Frontal cortex (tissue), 4 donors: ENCODE data around the gene AGAP1. TPM values are rescaled to one million over a fixed set of nuclear protein-coding genes. Genes with fewer than 3 reads are reported as not detected.

Source experiments
- DNase-seq, 2 donors: peaks; one replicate each; pipeline ENCODE4 v3.0.0; 2012; ENCODE audit warnings: low spot score in 2 of 2
- FAIRE-seq: peaks from 2 replicates; lab custom pipeline; 2012; peaks lifted over from hg19 to GRCh38; lab: Jason Lieb, UNC
- total RNA-seq: library from RNA; depleted of rRNA; stranded (reverse); fragments of >200 nt; gene quantifications from one replicate; pipeline ENCODE4 v1.2.3, GENCODE V29; 2014
- donor health status: control.
- donor health status: control.
- donor health status: control.

AGAP1 gene
- 27.3 TPM for total RNA-seq

DNA sequence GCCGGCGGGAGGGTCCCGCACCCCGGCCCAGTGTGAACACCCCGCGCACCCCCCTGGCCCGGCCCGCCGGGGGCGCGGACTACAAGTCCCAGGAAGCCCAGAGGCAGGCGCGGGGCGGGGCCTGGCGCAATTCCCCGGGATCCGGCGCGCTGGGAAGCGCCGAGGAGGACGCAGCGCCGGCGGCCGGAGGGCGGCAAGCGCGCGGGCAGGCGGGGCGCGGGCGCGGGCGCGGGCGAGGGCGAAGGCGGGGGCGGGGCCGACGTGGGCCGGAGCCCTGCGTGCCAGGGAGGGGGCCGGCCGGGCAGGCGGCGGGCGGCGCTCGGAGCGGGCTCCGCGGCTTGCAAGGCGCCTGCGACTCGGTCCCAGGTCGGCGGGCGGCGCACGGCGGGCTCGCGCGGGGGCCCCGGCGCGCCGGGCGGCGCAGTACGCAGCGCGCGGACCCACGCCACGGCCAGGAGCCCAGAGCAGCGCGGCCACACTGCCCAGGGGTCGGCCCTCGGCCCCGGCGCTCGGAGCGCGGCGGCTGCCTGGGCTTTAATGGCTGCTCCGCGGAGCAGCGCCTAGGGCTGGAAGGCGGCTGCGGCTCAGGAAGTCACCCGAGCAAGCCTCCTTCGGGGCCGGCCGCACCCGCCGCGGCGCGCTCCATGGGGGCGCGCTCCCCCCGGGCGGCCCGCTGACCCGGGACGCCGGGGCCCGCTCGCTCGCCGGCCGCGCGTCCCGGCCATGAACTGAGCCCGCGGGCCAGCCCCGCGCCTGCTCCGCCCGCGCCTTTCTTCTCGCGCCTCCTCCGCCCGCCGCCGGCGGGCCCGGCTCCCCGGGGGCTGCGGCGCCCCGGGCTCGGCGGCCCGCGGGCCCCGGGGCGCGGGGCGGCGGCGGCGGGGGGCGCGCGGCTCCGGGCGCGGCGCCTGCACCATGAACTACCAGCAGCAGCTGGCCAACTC is at the start of gene AGAP1:
Gene AGAP1 (plus strand): TSS at position 269 of the 941 bp plus-strand sequence.
- FAIRE-seq = no peak
- peak; percentile 93 to 97 for DNase-seq

GRCh38 chr2:235444101-235444597 is 49.7 kb upstream of the AGAP1 start:
- FAIRE-seq = no peak
- no peak for DNase-seq

- FAIRE-seq = no peak
These were observed 48.7 kb upstream of the AGAP1 start for GRCh38 chr2:235445116-235445515.

DNA sequence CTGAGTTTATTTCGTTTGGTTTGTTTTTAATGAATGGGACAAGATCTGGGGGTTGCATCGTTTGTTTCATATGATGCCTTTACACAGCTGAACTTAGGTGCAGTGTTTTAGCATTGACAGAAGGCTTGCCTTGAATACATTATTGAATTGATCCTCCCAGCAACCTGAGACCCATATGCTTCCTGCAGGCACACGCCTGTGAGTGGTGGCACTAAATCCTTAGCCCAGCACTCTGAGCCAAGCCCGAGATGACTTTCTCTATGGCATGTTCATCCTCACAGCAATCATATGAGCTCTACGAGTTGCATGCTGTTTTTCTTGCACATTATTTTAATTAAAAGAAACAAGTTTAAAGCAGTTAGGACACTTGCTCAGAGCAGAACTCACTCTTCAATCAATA is 47.8 kb upstream of the AGAP1 start:
- FAIRE-seq = no peak
- DNase-seq = no peak

More at GRCh38 chr2:235445116-235445515, 48.7 kb upstream of the AGAP1 start:
- DNase-seq = no peak

DNA sequence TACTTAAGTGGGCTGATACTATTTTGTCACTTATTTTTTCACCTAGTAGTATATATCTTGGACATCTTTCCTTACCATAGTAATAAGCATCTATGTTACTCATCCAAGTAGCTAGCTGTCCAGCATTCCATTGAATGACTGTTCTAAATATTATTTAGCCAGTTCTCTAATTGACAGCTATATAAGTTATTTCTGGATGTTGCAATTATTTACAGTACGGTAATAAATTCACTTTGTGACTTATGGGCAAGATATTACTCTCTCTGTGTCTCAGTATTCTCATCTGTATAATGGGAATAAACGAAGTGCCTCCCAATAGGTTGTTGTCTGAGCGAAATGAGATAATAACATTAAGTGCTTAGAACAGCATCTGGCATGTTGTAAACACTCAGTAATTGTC is 46.6 kb upstream of the AGAP1 start:
- no peak for DNase-seq
- FAIRE-seq = no peak

DNA sequence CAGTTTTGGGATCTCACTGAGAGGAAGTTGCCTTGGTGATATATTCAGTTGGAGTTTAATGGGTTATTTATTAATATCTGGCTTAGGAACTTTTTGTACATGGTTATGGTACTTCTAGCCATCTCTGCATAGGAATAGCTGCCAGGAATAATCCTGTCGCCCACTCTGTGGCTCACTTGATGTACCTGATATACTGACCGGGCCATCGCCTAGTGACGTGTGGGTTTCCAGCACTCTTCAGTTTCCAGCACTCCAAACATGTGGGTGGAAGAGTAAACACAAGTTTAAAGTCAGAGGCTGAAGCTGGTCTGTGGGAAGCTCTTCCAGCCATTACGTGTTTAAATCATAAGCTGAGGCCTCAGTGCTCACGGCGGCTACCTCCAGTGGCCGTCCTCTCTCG is 44.3 kb upstream of the AGAP1 start:
- no peak for DNase-seq
- no peak for FAIRE-seq

GRCh38 chr2:235453605-235454151 is 40.2 kb upstream of the AGAP1 start:
- FAIRE-seq (no peak), DNase-seq (no peak)

- FAIRE-seq (no peak), DNase-seq (no peak)
These were observed 35.0 kb upstream of the AGAP1 start for GRCh38 chr2:235458839-235459273.

- FAIRE-seq = no peak
These were observed 33.2 kb upstream of the AGAP1 start for GRCh38 chr2:235460548-235461047.

GRCh38 chr2:235461763-235462414 is 32.0 kb upstream of the AGAP1 start:
- FAIRE-seq (no peak), DNase-seq (no peak)

More at GRCh38 chr2:235460548-235461047, 33.2 kb upstream of the AGAP1 start:
- DNase-seq = no peak

- DNase-seq (no peak), FAIRE-seq (no peak)
These were observed 31.4 kb upstream of the AGAP1 start for GRCh38 chr2:235462415-235462790.

GRCh38 chr2:235463893-235464292 is 29.9 kb upstream of the AGAP1 start:
- no peak for DNase-seq
- no peak for FAIRE-seq

DNA sequence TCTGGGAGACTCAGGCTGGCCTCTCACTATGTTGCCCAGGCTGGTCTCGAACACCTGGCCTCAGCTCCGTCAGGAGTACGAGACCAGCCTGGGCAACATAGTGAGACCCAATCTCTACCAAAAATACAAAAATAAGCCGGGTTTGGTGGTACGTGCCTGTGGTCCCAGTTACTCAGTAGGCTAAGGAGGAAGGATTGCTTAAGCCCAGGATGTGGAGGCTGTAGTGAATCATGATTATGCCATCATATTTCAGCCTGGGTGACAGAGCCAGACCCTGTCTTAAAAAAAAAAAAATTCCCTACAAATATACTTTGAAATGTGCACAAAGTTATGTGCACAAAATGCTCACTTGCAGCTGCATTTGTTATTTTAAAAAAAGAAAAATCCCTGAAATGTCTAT is 26.3 kb upstream of the AGAP1 start:
- no peak for FAIRE-seq
- DNase-seq = no peak

- no peak for FAIRE-seq
- peak; percentile 27 to 54 for DNase-seq
These were observed 24.7 kb upstream of the AGAP1 start for GRCh38 chr2:235468978-235469655.

DNA sequence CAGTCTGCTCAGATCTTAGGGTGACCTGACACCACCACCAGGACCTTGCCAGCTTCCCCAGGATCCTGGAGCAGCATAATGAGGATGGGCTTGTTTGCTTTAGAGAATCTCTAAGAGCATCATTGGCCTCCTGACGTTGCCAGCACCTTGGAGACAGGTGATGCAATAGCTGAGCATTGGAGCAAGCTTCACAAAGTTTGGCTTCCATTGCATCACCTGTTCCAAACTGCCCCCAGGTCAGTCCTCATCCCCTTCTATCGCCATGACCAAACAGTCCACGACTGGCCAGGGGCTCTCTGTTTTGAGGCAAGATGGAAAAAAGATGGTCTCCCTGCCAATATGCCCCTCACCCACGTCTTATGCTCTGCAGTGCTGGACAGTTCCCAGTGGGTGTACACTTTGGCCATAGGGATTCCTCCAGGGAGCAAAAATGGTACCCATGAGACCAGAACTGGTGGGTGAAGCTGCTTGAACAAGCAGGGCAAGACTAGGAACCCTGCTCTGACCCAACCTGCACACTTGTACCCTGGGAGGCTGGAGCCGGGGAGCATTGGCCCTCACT is 22.6 kb upstream of the AGAP1 start:
- DNase-seq (no peak), FAIRE-seq (no peak)

GRCh38 chr2:235472443-235472842 is 21.4 kb upstream of the AGAP1 start:
- DNase-seq (no peak), FAIRE-seq (no peak)

DNA sequence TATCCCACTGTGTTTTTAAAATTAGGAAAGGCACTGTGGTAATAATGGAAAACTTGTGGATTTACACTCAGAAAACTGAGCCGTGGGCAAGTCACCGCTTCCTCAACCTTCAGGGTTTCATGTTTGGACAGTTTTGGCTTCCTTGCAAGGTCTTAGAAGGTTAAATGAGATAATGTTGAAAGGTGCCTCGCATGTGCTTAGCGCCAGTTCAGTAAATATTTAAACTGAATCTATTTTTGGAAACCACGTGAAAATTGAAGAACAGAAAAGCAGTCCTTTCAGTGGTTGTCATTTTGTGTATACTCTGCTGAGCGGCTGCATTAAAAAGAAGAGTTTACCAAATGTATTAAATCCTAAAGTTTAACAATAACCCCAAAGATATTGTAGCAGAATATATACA is 15.2 kb upstream of the AGAP1 start:
- DNase-seq = no peak
- no peak for FAIRE-seq

DNA sequence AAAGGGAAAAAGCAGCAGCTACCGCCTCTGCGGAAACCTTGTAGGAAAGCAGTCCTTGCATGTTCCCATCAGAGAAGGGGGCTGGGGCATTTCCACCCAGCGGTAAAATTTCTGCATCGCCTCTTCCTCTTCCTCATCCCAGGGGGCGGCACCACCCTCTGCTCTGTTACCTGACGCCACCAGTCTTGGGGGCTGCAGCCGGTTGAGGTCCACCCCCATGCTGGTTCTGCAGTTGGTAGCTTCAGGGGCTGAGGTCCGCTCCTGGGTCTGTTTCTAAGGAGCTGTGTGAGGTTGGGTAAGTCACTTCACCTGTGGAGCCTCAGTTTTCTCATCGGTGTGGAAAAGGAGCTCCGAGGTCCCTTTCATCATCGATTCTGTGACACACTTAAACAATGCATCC is 14.2 kb upstream of the AGAP1 start:
- no peak for DNase-seq
- no peak for FAIRE-seq

GRCh38 chr2:235480614-235481013 is 13.2 kb upstream of the AGAP1 start:
- FAIRE-seq = no peak

GRCh38 chr2:235483313-235483712 is 10.5 kb upstream of the AGAP1 start:
- DNase-seq (no peak), FAIRE-seq (no peak)

More at GRCh38 chr2:235480614-235481013, 13.2 kb upstream of the AGAP1 start:
- no peak for DNase-seq
